DMS 273 treated with DMSO at 0.1 percent for 48 hours (cell line): ENCODE measurements around the gene MSMP.

Experiments
- DNase-seq: peaks from one replicate; lab custom pipeline; 2025; lab: John Stamatoyannopoulos, UW

MSMP gene

DNA sequence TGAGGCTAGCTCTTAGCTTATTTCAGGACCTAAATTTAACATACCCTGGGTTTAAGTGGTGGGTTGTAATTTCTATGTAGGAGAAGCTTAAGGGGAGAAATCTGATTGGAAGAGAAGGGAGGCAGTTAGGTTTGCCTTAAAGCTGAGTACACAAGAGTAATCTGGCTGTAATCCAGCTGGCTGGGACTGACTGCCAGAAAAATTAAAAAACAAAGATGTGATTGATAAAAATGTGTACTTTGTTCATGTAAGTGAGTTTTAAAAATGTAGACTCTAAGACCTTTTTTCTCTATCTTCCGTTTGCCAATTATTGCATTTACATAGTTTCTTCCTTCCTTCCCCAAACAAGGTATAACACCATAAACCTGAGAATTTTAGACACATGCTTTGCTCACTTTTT, 17.5 kb upstream of the MSMP start:
- no peak for DNase-seq

DNA sequence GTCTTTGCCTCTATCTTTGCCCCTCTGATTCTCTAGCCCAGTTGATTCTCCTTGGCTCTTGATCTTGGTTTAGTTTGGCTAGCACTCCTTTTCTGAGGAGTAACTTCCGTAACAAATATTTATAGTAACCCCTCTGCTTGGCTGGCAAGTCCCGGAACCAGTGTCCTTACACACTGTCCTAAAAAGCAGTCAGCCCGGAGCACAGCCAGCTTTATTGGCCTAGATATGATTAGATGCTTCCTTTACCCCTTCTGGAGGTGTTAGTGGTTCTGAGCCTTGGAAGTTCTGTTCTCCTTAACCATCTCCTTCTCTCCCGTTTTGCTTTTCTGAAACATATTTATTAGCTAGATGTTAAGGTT, 17.0 kb upstream of the MSMP start:
- no peak for DNase-seq

DNA sequence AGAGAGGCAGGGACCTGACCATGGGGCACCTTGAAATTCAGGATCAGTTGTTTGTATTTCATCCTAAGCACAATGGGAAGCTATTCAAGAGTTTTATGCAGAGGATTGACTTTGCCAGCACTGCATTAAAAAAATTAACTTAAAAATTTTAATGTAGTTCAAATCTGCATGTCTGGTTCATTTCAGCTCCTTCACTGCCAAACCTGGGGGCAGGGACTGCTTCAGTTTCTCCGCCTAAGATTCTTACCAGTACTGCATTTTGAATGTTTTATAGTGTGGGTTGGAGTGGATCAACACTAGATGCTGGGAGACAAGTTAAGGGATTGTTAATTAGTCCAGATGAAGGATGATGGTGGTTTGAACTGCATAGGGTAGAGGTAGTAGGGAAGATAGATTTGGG, 15.7 kb upstream of the MSMP start:
- no peak for DNase-seq

DNA sequence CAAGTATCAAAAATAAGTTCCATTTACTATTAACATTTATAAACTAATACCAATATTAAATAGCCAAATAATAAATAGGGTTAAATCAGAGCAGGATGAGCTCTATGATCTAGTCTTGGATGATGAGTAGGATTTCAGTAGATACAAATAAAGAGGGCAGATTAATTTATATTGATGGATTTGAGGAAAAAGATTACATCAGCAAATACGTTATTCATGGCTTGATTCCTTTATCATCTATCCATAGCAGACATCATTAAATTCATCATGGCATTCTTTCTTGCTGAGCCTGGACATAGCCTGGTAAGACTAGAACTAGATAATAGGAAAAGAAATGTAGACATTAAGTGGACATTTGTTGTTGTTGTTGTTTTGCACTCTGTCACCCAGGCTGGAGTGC, 13.4 kb upstream of the MSMP start:
- no peak for DNase-seq

DNA sequence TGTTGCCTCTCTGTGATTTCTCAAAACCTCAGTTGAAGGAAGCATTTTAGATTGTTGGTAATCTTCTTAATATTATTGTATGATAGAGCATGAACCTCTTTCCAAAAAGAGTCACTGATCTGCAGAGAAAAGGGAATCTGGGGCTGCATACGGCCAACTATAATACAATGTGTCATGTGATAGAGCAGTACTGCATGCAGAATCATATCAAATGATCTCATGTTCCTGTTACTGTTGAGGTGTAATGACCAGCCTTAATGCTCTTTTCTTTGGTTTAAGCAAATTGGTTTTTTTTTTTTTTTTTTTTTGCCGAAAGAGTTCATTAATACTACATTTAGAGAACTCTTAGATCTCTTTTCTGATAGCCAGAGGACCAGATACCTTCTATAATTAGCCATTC, 12.9 kb upstream of the MSMP start:
- no peak for DNase-seq

DNA sequence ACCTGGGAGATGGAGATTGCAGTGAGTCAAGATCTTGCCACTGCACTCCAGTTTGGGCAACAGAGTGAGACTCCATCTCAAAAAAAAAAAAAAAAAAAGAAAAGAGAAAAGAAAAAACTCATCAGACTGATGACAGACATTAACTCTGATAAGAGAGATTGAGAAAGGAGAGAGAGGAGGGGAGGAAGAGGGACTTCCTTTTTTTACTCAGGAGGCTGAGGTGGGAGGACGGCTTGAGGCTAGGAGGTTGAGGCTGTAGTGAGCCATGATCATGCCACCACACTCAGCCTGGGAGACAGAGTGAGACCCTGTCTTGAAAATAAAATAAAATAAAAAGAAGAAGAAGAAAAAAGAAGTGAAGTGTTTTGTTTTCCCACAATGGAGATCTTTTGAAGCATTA, 9.7 kb upstream of the MSMP start:
- DNase-seq = no peak

DNA sequence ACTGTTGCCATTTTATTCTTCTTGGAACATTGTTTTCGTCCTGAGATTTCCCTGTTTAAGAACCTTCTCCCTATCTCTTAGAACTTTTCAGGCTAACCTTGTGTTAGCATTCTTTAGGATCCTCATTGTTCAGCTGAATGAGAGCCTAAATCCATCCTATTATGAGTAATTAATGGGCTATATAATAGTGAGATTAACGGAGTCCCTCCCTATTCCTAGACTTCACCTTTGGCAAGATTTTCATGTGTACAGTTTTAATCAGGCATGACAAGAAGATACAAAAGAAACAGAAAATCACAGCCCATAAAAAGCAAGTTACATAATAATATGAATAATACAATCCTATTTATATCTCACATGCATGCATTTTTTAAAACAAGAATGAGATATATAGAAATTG, 9.1 kb upstream of the MSMP start:
- DNase-seq = no peak

DNA sequence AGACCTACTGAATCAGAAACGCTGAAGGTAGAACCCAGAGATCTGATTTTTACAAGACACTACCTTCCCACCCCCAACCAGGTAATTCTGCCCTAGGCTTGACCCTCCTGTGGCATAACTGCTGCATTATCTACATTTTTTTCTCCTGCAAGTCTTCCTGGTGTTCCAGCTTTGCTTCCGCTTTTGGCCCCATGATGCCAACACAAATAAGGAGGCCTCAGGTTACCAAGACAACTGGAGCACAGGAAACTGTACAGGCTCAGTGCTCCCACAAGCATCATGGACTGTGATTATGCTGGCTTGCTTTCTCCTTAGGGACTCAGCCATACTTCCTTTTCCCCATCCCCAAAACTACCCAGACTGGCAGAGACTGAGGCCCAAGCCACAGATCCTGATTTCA, 6.6 kb upstream of the MSMP start:
- no peak for DNase-seq

DNA sequence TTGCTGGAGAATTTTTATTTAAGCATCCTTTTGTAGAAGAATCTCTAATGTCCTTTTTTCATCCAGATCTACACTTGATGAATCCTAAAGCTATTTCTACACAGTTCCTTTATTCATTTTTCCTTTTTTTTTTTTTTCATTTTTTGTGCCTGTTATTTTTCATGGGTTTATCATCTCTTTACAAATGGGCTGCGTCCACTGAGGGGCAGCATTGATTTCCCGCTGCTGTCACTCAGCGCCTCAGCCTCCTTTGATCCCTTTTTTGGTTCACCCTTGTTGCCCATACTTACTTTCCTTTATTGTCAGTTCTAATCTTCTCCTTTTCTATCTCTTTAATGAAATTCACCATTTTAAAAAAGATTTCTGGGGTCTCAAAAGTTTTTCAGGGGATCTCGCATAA, 5.7 kb upstream of the MSMP start:
- no peak for DNase-seq

DNA sequence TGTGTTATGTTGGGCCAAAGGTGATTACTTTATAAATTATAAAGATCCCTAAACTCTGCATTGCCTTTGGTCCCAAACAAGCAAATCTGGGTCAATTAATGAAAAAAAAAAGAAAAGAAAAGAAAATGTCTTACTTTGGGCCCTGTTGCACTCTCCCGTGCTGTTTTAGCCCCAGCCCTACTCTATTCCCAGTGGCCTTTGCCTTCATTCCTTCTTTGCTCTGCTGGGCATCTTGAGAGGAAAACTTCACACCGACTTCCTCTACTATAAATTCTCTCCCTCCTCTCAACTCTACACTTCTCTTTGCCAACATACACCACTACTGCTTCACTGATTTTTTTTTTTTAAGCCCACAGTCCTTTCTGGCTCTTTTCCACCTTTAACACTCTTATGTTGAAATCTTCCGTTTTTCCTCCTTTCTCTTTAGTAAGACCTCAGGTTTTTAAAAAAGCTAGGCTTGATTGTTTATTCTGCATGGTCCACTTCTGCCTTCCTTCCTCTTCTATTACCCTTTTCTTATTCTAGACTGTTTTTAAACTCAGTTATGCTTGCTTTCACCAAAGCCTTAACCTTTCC, 4.5 kb upstream of the MSMP start:
- DNase-seq = no peak

DNA sequence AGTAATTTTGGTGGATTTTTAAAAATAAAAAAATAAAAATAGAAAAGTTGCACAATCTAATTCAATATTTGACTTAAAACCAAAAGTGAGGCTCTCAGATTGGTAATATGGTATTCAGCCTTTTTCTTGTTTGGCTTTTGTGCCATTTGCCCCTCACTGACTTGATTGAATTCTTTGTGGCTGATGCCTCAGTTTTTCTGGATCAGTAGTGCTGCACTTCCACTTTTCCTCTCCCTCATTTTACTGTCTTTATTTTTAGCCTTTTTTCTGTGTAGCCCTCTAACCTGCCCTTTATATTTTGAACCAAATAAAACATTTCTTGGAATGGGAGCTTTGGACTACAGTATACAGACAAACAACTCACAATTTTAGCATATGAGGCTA, 3.8 kb upstream of the MSMP start:
- DNase-seq = no peak

DNA sequence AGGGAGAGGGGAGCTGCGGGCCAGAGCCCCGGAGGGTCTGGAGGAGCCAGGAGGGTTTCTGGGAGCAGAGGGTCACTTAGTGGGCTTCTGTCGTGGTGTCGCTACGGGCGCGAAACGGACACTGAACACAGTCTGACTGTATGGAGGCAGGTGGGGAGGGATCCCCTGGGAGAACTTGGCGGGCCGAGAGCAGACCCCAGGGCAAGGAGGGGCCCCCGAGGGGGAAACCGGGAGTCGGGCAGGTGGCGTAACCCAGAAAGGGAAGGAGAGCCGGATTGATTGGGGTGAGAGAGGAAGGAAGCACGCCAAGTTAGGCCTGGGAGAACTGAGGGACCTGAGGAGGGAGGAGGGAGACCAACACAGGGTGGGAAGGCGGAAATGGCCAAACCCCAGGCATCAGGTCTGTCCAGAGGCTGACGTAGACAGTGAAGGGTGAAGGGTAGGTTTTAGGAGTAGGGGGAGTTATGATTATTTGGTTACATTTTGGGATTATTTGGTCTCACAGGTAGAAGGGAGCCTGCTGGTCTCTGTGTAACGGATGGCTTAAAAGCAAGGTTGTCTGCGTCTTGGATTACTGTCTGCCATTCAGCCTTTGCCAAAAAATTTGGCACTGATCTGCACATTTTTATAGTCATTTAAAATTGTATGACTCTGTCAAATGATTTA, 3.3 kb upstream of the MSMP start:
- no peak for DNase-seq

DNA sequence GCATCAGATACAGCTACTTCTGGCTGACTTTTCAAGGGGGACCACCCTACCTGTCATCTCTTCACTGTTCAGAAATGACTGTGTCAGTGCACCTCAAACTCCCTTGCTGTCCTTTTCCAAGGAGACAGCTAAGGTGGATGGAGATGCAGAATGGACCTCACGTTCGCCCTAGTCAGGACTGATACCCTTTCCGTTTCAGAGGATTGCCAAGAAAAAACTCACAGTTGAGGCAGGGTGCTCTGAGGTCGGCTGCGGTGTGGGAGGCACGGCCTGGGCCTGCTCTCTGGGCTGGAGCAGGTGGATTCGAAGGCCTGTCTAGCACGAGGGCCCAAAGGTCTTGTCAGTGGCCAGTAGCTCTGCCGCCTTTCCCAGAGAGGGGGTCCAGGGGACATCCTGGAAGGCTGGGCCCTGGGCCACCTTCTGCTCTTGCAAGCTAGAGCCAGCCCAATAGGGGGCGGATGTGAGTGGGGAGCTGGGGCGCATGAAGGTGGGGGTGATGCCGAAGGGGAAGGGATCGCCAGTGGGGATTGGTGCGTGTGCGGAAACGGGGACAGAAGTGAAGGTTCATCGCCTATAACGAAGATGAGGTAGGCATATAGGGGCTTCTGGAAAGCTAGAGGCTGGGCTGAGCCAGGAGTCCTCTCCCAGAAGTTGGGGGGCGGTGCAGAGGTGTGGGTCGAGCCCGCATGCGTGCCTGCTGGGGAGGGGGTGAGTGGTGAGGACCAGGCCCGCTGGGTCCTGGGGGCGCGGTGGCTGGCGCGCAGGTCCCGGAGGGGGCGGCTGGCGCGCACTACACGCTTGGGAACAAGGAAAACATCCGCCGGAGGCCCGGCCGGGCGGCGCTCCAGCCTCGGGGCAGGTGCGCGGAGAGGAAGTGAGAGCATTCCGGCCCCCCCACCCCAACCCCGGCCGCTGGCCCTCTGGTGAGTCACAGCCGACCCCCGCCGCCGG, 2.5 kb upstream of the MSMP start:
- DNase-seq = peak; percentile 11

DNA sequence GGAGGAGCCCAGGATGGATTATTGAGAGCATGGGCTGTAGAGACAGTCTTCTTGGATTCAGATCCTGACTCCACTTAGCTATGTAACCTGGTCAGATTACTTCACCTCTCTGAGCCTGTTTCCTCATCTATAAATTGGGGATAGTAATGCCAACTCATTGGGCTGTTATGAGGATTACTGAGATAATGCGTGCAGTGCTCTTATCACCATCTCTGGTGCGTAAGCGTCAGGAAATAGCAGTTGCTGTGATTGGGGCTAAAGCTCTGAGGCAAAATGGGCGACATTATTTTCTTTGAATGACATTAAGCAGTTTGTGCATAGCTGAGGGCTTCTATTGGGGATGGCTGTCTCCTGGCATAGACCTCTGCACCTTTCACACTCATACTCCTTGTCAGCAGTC, 995 bp upstream of the MSMP start:
- no peak for DNase-seq

DNA sequence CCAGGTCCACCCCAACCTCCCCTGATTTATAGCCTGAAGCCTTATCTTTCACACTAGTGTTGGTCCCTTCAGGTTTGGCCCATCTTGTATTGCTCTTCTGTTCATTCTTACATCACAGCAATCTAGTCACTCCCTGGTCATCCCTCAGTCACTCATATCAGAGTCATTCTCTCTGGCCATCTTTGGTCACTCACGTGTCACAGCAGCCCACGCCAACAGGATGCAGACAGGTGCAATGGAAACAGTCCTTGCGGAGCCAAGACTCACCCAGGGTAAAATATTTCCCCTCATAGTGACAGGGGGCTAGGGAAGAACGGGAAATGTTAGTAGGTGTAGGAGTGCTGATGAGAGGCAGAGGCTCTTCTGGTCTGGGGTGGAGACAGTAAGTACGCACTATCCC, 610 bp downstream of the MSMP start:
- DNase-seq = no peak

DNA sequence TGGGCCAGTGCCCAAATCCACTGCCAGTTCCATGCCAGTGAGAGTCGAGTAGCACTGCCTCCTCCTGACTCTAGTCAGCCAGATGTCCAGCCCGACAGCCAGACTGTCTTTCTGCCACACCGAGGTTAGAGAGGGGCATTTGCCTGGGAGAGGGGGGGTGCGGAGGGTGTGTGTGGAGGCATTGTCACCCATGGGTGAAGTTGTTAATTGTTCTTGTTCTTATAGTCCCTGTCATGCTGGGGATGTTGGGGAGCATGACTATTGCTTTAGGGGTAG, 3.9 kb downstream of the MSMP start:
- DNase-seq = no peak

DNA sequence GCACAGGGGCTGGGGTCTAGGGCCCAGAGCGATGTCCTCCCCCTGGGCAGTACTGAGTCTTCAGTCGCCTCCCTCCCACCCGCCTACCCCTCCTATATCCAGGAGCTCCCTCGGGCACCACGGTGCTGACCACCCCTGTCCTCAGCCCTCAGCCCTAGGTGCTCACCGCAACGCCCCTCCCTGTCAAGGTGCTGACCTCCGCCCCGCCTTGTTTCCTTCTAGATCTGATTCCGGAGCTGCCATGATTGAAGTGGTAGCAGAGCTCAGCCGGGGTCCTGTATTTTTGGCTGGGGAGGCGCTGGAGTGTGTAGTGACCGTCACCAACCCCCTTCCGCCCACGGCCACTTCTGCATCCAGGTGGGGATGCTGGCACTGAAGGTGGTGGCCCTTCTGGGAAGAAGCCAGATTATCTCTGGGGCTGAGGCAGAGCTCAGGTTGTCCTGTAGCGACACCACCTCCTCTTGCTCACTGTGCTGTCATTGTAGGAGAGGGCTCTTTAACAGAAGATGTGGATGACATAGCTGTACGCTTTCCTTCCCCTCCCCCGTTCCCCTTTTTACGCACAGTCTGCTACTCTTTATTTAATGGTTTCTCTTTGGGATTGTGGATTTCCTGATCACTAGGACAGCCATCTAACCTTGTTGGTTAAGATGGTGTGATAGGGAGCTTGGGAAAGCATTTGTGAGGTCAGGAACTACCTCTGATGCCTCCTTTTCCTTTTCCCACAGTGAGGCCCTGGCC, 4.4 kb downstream of the MSMP start:
- DNase-seq = no peak

DNA sequence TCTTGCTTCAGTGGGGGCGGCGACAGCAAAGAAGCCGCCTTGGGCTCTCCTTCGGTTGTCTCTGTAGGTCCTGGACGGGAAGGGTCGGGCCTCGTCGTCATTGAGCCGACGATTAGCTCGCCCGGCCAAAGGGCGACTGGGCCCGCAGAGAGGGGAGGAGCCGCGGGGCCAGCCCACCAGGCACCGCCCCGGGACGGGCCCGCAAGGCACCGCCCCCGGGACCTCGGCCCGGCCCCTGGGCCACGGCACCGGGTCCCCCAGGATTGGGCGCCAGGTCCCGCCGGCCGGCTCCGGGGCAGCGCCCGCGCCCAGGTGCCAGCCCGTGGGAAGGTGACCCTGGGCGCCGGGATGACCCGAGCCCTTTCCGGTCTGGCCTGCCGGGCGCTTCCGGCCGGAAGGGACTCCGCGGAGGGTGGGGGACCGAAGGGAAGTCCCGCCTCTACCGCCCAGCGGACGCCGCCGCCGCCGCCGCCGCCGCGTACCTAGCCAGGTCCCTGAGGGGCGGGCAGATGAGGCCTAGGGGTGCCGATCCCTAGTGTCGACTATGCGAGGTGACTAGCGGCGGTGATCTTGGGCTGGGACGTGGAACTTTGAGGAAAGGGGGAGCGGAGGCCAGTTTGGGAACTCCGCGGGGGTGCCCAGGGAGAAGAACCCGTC, 5.1 kb downstream of the MSMP start, which contains the start of the genes GBA2 and RGP1:
Gene GBA2 (minus strand): TSS at position 371 of the 657 bp plus-strand sequence. CDS start 524 bp downstream, outside the sequence.
Gene RGP1 (plus strand): TSS at position 430 of the 657 bp plus-strand sequence. CDS start 469 bp downstream, outside the sequence.
- peak; percentile 6 for DNase-seq

DNA sequence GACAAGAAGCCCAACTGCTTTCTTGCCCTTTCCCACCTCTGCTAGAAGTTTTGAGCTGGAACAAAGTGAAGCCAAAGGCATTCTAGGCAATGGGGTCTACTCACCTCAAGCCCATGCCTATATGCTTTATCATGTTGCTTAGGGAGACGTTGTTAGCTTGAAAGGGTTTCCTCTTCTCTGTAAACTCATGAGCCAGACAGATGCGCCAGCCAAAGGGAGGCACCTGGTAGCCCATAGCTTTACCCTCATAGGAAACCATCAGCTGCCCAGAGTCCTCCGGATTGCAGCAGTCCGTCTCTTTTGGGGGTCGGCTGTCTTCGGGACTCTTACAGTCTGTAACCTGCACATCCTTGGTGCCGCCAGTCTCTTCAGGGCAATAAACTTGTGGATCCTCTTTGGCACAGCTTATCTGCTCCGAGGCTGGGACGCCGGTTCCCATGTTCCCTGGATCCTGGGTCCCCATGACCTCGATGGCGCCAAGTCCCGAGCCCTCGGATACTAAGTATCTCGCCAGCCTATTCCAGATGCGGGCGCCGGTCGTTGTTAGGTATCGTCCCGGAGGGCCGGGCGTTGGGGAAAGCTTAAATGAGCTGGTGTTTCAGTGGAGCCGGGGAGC, 5.7 kb downstream of the MSMP start:
- DNase-seq = no peak

DNA sequence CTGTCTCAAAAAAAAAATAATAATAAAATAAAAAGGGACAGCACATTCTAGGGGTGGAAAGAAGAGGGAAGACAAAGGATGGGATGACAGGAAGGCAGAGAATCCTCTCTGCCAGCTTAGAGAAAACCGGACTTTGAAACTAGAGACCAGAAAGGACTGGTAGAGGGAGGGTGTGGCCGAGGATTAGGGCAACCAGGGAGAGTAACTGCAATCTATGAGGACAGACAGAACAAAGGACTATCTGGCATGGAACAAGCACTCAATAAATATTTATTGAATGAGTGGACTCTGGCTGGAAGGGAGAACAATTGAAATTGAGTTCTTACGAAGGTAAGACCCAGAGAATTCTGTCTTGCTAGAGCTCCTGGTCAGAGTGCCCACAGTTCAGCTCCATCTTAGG, 7.5 kb downstream of the MSMP start:
- no peak for DNase-seq

DNA sequence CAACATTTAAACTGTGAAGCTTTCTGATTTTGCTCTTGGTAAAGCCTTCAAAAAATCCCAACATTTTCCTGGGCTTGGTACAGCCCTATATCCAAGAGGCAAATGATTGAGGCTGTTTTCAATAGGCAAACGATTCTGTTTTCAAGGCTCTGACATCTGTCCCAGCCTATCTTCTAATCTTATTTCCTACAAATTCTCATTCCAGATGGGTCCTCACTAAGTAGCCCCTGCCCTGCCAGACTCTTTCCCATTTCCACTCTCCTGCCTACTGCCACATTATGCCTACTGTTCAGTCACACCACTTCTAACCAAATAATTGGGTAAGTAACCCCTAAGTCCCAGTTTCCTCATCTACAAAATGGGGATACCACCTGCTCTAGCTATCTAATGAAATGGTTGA, 8.5 kb downstream of the MSMP start:
- DNase-seq = peak; percentile 29
